A549 (cell line): ENCODE results near the gene RET.

Experiments
- BCL3 ChIP-seq: fragments of >200 bp; sonication (Bioruptor Twin); formaldehyde crosslinking; IDR thresholded peaks from 3 replicates; pipeline ENCODE4 v1.6.1; 2016
- CHD2 ChIP-seq: fragments of 150-350 bp; IDR thresholded peaks from 2 replicates; pipeline ENCODE4 v1.6.1; 2014; ENCODE audit warnings: low read length; ENCODE audit not compliant: partially characterized antibody
- CHD4 ChIP-seq: fragments of 200-600 bp; sonication (generic); IDR thresholded peaks from 2 replicates; pipeline ENCODE4 v1.6.1; 2016; ENCODE audit warnings: antibody characterized with exemption, mild to moderate bottlenecking, borderline replicate concordance
- CTCF ChIP-seq: fragments of >200 bp; sonication (Bioruptor Twin); formaldehyde crosslinking; IDR thresholded peaks from 3 replicates; pipeline ENCODE4 v1.5.1; 2016
- EP300 ChIP-seq, 2 experiments: fragments of >200 bp; sonication (Bioruptor Twin); formaldehyde crosslinking; IDR thresholded peaks; 2 replicates in 1 of 2; 3 replicates in 1 of 2; pipeline ENCODE4 v1.6.1; 2016 to 2017
- JUNB ChIP-seq: fragments of >200 bp; sonication (Bioruptor Twin); formaldehyde crosslinking; IDR thresholded peaks from 2 replicates; pipeline ENCODE4 v1.6.1; 2016
- MAX ChIP-seq: IDR thresholded peaks from 2 replicates; pipeline ENCODE4 v1.6.1; 2012
- POLR2A ChIP-seq: IDR thresholded peaks from 2 replicates; pipeline ENCODE4 v1.6.1; 2012; ENCODE audit warnings: mild to moderate bottlenecking, low read length
- RAD21 ChIP-seq, 2 experiments: fragments of >200 bp in 1 of 2; sonication (Bioruptor Twin) in 1 of 2; formaldehyde crosslinking in 1 of 2; IDR thresholded peaks in 1 of 2; conservative IDR thresholded peaks in 1 of 2; 2 replicates in 1 of 2; 3 replicates in 1 of 2; pipeline ENCODE4 v1.6.1; 2012 to 2018; ENCODE audit warnings: inconsistent platforms in 1 of 2
- RCOR1 ChIP-seq: fragments of 150-350 bp; IDR thresholded peaks from 2 replicates; pipeline ENCODE4 v1.6.1; 2014; ENCODE audit warnings: antibody characterized with exemption, low read length, low read depth
- REST ChIP-seq: fragments of 200-600 bp; sonication (generic); IDR thresholded peaks from 2 replicates; pipeline ENCODE4 v1.6.1; 2016; ENCODE audit warnings: antibody characterized with exemption, mild to moderate bottlenecking, moderate library complexity
- ZFP36 ChIP-seq: fragments of 450-650 bp; IDR thresholded peaks from 2 replicates; pipeline ENCODE4 v1.6.1; 2014; ENCODE audit warnings: borderline replicate concordance; ENCODE audit not compliant: partially characterized antibody

GRCh38 chr10:43122096-43122495 is 45.2 kb downstream of the RET start:
- TF ChIP-seq CTCF: no peak
- no peak for TF ChIP-seq JUNB
- TF ChIP-seq ZFP36: no peak
- no peak for TF ChIP-seq CHD2
- no peak for TF ChIP-seq MAX
- no peak for TF ChIP-seq POLR2A
- no peak for TF ChIP-seq CHD4
- TF ChIP-seq RAD21 (conservative IDR thresholded peaks at IDR 0.05 in 1 of 2, IDR thresholded peaks at IDR 0.05 in 1 of 2): no peak
- TF ChIP-seq BCL3: no peak
- no peak for TF ChIP-seq EP300 (IDR thresholded peaks at IDR 0.05)
- no peak for TF ChIP-seq REST
- no peak for TF ChIP-seq RCOR1
